ENCODE data around the gene MICALL1.

The MICALL1 gene

GRCh38 chr22:37917874-37918548 lies 11.9 kb downstream of the MICALL1 start:
- DNase-seq (ENCODE audit: low read depth in 1 of 2, low spot score in 1 of 2) = peak in 1 of 2 experiments; percentile 29
- Histone ChIP-seq H3K4me3 (replicated peaks; ENCODE audit: insufficient read depth, low read length) (no peak overlapping the region), H3K27ac (replicated peaks) (no peak overlapping the region), H3K27me3 (ENCODE audit: insufficient read depth, poor library complexity, severe bottlenecking) (no peaks in the 10 kb centered on the region)
- TF ChIP-seq, protein P1, sequence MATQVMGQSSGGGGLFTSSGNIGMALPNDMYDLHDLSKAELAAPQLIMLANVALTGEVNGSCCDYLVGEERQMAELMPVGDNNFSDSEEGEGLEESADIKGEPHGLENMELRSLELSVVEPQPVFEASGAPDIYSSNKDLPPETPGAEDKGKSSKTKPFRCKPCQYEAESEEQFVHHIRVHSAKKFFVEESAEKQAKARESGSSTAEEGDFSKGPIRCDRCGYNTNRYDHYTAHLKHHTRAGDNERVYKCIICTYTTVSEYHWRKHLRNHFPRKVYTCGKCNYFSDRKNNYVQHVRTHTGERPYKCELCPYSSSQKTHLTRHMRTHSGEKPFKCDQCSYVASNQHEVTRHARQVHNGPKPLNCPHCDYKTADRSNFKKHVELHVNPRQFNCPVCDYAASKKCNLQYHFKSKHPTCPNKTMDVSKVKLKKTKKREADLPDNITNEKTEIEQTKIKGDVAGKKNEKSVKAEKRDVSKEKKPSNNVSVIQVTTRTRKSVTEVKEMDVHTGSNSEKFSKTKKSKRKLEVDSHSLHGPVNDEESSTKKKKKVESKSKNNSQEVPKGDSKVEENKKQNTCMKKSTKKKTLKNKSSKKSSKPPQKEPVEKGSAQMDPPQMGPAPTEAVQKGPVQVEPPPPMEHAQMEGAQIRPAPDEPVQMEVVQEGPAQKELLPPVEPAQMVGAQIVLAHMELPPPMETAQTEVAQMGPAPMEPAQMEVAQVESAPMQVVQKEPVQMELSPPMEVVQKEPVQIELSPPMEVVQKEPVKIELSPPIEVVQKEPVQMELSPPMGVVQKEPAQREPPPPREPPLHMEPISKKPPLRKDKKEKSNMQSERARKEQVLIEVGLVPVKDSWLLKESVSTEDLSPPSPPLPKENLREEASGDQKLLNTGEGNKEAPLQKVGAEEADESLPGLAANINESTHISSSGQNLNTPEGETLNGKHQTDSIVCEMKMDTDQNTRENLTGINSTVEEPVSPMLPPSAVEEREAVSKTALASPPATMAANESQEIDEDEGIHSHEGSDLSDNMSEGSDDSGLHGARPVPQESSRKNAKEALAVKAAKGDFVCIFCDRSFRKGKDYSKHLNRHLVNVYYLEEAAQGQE (IDR thresholded peaks at IDR 0.05; ENCODE audit: insufficient replicate concordance, low read depth) = no peak
- TF ChIP-seq CTCF (IDR thresholded peaks at IDR 0.05; ENCODE audit: insufficient read depth, low read length) (no peak), GABPA (IDR thresholded peaks at IDR 0.05; ENCODE audit: low read depth) (no peak), SPI1 (IDR thresholded peaks at IDR 0.05; ENCODE audit: borderline replicate concordance, low read depth) (peak; percentile 50; the same call in 1 of the 2 replicates)

- Histone ChIP-seq H3K4me3 (replicated peaks; ENCODE audit: insufficient read depth, low read length) (no peak overlapping the region), H3K27ac (replicated peaks) (no peak overlapping the region), H3K27me3 (ENCODE audit: insufficient read depth, poor library complexity, severe bottlenecking) (no peaks in the 10 kb centered on the region)
- no peak for DNase-seq (ENCODE audit: low read depth in 1 of 2, low spot score in 1 of 2)
- no peak for TF ChIP-seq POLR2AphosphoS5 (IDR thresholded peaks at IDR 0.05; ENCODE audit: low read depth)
- peak; percentile 15; the same call in 1 of the 2 replicates for TF ChIP-seq SPI1 (IDR thresholded peaks at IDR 0.05; ENCODE audit: borderline replicate concordance, low read depth)
Observed at GRCh38 chr22:37918580-37919270, 12.6 kb downstream of the MICALL1 start.

GRCh38 chr22:37920126-37920525 lies 14.0 kb downstream of the MICALL1 start:
- DNase-seq (ENCODE audit: low read depth in 1 of 2, low spot score in 1 of 2) = peak in 1 of 2 experiments; percentile 22
- Histone ChIP-seq H3K27ac (replicated peaks) (peak overlapping the region; percentile 41), H3K27me3 (ENCODE audit: insufficient read depth, poor library complexity, severe bottlenecking) (no peaks in the 10 kb centered on the region), H3K4me3 (replicated peaks; ENCODE audit: insufficient read depth, low read length) (no peak overlapping the region)
- TF ChIP-seq GABPA (IDR thresholded peaks at IDR 0.05; ENCODE audit: low read depth) = no peak
- no peak for TF ChIP-seq POLR2AphosphoS5 (IDR thresholded peaks at IDR 0.05; ENCODE audit: low read depth)
- no peak for TF ChIP-seq CTCF (IDR thresholded peaks at IDR 0.05; ENCODE audit: insufficient read depth, low read length)
- TF ChIP-seq SPI1 (IDR thresholded peaks at IDR 0.05; ENCODE audit: borderline replicate concordance, low read depth) = no peak
- TF ChIP-seq, protein P1 (IDR thresholded peaks at IDR 0.05; ENCODE audit: insufficient replicate concordance, low read depth) = no peak

GRCh38 chr22:37922191-37922590 lies 16.1 kb downstream of the MICALL1 start:
- no peak for TF ChIP-seq CTCF (IDR thresholded peaks at IDR 0.05; ENCODE audit: insufficient read depth, low read length)
- Histone ChIP-seq H3K4me3 (replicated peaks; ENCODE audit: insufficient read depth, low read length) (no peak overlapping the region), H3K27ac (replicated peaks) (no peak overlapping the region), H3K27me3 (ENCODE audit: insufficient read depth, poor library complexity, severe bottlenecking) (no peaks in the 10 kb centered on the region)
- DNase-seq (ENCODE audit: low read depth in 1 of 2, low spot score in 1 of 2) = no peak

Measured in HL-60 (cell line).